CD4-positive, alpha-beta T cell treated with Interferon gamma for 1 hour (primary cell): Measurements from ENCODE around the gene TMEM45B.
"Not testable (repeated sequence)": the region's sequence is repeated elsewhere in the genome, so short reads cannot be mapped to it uniquely, and the experiment has no call there.

Source experiments
- DNase-seq: peaks from one replicate; pipeline ENCODE4 v3.0.0-alpha.2; 2020

Gene TMEM45B

DNA sequence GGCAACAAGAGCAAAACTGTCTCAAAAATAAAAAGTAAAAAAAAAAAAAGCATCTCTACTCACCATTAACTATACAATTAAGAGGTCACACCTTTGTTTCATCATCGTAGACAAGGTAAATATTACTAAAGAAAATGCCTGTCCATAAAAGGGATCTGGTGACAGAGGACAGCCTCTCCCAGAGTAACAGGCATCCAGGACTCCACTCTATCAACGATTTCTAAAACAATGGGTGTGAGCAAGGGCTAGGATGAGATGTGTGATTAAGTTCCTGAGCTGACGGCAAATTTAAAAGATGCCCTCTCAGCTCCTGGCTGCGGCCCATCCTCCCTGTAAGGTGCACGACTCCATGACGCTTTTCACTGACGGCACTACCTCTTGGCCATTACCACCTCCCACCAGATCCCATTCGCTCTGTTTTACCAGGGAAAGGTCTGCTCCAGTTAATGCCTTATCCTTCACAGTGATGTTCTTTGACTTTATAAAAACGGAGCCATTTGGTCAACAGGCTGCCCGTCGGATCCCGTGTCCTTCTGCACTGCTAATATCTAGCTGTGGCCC is 2.3 kb upstream of the TMEM45B start:
- DNase-seq: no peak

DNA sequence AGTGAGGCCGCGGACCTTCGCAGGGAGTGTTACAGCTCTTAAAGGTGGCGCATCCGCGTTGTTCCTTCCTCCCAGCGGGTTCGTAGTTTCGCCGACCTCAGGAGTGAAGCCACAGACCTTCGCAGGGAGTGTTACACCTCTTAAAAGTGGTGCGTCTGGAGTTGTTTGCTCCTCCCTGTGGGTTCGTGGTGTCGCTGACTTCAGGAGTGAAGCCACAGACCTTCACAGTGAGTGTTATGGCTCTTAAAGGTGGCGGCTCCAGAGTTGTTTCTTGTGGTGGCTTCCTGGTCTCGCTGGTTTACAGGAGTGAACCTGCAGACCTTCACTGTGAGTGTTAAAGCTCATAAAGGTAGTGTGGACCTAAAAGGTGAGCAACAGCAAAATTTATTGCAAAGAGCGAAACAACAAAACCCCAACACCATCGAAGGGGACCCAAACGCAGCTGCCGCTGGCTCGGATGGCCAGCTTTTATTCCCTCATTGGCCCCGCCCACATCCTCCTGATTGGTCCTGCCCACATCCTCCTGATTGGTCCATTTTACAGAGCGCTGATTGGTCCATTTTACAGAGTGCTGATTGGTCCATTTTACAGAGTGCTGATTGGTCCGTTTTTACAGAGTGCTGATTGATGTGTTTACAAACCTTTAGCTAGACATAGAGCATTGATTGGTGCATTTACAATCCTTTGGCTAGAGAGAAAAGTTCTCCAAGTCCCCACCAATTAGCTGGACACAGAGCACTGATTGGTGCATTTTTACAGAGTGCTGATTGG is 1.2 kb upstream of the TMEM45B start:
- DNase-seq: peak; percentile 65

DNA sequence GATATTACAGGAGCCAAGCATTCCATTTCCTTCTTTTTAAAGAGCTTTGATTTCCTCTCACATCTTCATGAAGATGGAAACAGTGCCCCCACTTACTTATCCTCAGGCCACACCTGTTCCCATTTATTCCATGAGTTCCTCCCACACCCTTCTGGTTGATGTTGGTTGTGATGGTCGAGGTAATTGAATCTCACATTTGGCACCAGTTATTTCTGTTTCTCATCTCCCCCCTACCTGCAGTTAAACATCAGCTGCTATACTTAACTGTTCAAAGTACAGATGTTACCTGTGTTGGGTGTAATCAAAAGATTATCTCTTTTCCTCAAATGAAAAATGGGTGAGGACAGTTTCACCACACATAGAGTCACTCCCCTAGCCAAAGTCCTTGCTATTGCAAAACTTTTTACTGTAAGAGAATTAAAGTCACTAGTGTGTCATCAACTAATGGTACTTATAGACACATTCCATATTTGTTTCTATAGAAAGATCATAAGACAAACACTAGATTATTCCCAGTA is 1.9 kb downstream of the TMEM45B start:
- DNase-seq: no peak

DNA sequence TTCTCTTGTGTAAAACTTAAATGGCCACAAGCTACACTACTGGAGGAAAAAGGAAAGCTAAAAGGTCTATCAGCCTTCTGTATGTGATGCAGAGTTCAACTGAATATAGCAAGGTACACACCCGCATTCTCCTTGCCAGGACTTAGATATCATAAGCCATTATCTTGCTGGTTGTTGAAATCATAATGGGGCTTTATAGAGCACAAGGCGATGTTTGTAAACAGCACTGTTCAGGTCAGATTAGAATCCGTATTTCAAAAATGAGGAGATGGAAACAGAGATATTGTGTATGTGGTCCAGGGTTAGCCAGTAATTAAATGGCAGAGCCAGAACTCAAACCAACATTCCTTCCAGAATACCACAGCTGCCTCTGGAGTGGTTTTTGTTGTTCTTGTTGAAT is 2.6 kb downstream of the TMEM45B start:
- DNase-seq: not testable (repeated sequence)

DNA sequence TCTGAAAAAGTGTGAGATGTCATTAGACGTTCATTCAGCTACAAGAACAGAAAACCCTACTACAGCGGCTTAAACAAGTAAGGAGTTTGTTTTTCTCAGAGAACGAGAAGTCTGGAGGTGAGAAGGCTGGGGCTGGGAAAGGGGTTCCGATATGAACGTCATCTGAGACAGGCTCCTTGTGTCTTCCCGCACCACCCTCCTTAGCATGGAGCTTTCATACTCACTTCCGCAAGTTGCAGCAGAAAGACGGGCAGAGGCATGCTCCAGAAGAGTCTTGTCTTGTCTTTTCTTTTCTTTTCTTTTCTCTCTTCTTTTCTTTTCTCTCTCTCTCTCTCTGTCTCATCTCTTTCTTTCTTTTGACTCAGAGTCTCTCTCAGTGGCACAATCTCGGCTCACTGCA is 3.6 kb downstream of the TMEM45B start:
- DNase-seq: no peak

DNA sequence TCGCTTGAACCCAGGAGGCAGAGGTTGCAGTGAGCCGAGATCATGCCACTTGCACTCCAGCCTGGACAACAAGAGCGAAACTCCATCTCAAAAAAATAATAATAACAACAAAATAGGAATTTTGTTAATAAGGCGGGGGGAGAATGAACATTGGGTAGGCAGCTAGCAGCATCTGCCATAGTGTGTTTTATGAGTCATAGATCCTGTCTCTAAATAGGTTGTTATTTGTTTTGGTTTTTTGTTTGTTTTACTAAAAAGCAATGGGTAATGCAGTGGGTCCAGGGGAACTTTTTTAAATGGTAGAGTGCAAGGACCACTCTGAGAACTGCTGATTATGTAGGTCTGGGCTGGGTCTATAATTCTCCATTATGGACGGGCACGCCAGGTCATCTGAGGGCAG is 4.6 kb downstream of the TMEM45B start:
- DNase-seq: not testable (repeated sequence)

DNA sequence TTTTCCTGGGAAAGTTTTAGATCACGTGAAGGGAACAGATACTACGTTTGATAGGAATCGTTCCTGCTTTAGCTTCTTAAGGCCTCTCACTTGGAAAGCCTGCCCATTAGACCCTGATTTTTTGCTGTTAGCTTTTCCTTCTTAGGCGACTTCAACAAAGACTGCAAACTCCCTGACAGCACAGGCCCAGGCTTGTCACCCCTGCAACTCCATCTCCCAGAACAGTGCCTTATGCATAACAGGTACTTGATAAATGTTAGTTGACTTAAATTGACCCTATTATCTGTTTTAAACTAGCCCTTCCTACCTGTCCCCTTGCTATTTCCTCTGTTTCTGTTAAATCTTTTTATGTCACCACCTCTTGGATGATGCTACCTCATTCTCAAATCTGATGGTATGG is 7.6 kb downstream of the TMEM45B start:
- DNase-seq: not testable (repeated sequence)

DNA sequence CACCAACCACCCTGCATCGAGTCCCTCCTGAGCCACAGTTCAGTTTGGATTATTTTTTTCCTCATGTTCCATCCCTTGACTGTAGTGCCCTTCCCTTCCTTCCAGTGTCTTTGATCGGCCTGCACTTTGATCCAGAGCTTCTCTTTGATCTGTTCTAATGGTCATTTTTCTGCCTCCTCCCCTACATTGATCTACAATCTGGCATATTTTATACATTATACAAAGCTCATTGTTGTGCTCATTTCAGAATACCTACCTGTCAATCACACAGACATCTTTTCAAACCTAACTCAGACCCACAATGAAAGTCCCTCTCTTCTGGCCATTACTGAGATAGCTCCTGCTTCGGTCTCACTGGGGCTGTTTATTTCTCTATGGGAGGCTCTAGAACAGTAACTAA is 8.2 kb downstream of the TMEM45B start:
- not testable (repeated sequence) for DNase-seq

DNA sequence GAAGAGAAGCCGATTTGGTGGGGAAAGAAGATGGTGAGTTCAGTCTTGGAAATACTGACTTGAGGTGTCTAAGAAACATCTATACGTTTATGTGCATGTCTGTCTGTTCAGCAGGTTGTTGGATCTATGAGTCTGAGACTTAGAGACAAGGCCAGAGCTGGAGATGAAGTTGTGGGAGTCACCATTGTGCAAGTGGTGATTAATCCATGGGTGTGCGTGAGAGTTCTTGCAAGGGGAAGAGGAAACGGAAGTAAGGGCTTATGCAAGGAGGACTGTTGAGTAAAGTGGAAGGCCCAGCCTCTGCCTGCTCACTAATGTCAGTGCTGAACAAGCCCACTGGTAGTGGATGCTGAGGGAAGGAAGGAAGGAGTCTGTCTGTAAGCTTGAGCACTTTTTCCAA is 9.7 kb downstream of the TMEM45B start:
- DNase-seq: peak; percentile 63

DNA sequence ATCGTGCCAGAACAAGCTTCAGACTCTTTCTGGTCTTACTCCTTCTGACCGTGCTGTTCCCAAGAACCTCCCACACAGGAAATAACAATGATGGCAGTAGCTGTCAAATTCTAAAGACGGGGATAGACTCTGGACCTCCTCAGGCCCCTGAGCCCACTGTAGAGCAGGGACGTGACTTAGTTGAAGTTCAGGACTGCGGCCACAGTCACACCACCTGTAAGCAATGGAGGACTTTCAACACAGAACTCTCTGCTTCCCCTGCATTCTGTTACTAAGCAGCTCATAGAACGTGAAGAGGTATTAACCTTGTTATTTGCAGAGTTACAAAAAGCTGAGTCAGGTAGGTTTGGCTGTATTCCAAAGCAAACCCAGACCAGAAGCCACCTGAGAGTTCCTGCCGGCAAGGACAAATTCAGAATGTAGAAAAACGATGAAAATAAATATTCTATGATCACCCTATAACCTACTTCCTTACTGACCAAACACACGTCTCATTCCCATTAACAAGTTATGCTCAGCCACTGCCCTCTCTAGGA is 12.7 kb downstream of the TMEM45B start:
- no peak for DNase-seq

DNA sequence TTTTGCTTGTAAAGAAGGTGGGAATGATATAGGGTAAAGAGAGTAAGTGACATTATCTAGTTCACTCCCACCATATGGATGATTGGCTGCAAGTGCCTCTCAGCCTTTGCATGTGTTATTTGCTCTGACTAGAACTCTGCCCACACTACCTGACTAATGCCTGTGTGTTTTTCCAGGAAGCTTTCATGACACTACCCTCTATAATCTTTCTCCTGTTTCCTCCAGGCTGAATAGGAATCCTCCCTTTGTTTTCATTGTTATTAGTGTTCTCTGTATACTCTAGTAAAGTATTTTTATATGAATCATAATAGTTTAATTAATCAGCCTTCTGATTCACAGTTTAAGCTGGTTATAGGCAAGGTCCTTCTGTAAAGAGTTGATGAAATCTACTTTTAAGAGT is 13.8 kb downstream of the TMEM45B start:
- DNase-seq: not testable (repeated sequence)

DNA sequence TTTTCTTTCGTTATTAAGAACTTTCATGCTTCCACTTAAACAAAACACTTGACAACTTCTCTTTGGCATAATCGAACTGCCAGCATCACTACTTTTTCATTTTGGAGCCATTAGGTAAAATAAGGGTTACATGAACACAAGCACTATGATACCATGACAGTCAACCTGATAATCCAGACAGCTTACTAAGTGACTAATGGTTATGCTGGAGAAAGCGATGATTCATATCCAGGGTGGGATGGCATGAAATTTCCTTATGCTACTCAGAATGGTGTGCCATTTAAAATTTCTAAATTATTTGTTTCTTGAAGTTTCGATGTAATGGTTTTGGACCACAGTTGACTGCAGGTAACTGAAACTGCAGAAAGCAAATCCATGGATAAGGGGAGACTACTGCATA is 15.6 kb downstream of the TMEM45B start:
- DNase-seq: not testable (repeated sequence)

DNA sequence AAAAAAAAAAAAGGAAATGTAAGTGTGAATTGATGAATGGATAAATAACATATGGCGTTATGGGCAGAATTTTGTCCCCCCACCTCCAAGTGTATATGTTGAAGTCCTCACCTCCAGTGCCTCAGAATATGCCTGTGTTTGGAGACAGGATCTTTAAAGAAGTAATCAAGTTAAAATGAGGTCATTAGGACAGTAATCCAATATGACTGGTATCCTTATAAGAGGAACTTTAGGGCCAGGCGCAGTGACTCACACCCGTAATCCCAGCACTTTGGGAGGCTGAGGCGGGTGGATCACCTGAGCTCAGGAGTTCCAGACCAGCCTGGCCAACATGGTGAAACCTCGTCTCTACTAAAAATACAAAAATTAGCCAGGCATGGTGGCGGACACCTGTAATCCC is 17.6 kb downstream of the TMEM45B start:
- DNase-seq: not testable (repeated sequence)

DNA sequence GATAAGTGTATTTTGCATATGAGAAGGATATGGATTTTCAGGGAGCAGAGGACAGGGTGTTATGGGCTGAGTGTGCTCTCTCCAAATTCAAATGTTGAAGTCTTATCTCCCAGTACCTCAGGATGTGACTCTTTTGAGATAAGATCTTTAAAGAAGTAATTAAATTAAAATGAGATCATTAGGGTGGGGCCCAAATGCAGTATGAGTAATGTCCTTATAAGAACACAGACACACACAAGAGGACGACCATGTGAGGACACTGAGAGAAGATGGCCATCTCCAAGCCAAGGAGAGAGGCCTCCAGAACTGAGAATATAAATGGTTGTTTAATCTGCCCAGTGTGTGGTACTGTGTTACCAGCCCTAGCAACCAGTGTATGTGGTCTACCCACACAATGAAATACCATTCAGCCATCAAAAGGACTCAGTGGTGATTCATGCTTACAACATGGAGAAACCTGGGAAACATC is 20.8 kb downstream of the TMEM45B start:
- DNase-seq: not testable (repeated sequence)

DNA sequence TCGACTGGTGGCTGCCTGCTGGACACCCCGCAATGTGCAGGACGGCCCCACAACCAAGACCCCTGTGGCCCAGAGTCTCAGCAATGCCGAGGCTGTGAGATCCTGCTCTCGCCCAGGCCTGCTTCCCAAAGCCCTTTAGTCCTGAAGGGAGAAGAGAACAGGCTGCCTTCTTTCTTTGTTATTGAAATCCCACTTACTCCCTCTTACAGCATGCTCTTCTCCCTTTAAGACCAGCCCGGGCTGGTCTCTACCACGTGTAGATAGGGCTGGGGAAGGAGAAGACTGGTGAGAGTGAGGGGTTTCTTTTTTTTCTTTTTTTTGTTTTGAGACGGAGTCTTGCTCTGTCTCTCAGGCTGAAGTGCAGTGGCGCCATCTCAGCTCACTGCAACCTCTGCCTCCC is 21.3 kb downstream of the TMEM45B start:
- no peak for DNase-seq

DNA sequence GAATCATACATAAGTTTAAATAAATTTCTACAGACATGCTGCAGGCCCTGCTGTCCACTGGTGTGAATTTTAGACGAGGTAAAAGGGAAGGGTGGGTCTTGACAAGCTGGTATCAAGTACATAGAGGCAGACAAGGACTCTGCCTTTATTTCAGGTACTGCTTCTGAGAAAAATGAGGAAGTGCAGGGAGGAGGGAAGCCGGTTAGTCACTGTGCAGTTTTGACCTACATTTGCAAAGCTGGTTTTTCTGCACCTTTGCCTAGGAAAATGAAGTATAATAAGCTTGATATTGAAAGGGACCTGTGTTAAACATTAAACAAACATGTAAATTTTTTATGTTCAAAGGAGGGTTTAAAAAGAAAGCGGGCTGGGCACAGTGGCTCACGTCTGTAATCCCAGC is 24.6 kb downstream of the TMEM45B start:
- DNase-seq: no peak

DNA sequence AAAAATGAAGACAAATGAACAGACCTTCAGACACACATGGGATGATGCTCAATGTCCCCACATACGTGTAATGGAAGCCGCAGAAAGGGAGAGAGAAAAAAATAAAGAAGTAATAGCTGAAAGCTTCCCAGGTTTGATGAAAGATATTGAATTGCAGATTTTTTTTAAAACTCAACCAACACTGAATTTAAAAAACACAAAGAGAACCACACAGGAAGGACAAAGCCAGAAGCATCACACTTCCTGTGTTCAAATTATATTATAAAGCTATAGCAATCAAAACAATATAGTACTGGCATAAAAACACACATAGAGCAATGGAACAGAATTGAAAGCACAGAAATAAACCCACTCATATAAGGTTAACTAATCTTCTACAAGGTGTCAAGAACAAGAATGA is 26.5 kb downstream of the TMEM45B start:
- no peak for DNase-seq

DNA sequence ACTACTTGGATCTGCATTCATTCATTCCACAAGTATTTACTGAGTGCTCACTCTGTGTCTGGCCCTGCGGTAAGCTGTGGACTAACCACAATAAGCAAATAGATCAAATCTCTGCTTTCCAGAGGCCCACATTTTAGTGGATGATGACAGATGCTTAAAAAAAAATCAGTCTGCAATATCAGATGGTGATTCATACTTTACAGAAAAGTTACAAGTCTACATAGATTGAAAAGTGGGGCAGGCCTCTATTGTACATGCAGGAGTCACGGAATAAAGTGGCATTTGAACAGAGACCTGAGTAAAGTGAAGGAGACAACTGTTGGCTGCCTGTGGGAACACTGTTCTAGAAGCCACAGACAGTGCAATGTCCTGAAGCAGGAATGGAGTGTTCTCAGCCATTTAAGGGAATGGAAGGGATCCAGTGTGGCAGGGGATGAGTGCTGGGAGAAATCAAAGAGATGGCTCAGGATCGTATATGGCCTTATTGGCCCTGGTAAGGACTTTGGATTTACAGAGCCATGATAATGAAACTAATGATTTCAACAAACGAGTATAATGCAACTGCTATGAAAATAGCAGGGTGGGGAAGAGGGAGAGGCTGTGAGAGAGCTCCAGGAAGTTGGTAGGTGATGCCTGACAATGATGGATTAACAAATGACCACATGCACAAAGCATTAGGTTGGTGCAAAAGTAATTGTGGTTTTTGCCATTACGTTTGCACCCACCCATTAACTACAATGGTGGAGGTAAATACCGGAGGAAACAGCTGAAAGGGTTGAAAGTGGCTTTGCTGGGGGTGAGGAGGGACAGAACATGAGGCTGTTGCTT is 31.1 kb downstream of the TMEM45B start:
- no peak for DNase-seq

DNA sequence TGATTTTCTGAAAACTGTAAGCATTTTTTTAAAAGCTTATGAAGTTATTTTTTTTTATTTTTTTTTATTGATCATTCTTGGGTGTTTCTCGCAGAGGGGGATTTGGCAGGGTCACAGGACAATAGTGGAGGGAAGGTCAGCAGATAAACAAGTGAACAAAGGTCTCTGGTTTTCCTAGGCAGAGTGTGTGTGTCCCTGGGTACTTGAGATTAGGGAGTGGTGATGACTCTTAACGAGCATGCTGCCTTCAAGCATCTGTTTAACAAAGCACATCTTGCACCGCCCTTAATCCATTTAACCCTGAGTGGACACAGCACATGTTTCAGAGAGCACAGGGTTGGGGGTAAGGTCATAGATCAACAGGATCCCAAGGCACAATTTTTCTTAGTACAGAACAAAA is 31.7 kb downstream of the TMEM45B start:
- not testable (repeated sequence) for DNase-seq

DNA sequence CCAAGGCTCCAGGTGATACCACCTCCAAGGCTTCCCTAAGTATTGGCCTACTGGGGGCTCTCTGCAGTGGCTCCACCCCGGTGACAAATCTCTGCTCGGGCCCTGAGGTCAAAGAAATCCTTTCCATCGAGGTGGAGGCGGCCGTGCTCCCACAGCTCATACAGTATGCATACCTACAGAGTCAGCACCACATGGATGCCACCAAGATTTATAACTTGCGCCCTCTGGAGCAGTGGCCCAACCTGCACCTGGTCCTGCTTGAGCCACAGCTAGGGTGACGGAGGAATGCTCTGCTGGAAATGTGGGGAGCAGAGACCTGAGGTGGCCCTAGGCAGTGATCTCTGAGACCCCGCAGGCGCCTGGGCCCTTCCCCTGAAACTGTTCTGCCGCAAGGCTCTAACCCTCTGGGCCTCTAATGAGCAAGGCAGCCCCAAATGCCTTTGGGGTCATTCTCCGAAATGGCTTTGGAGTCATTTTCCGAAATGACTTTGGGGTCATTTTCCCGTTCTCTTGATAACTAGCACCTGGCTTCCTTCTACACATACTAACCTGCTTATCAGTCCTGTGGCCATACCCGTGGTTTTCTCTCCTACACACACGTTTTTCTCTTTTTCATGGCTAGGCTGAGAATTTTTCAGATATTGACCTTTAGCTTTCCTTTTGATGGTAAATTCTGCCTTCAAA is 33.9 kb downstream of the TMEM45B start:
- no peak for DNase-seq

DNA sequence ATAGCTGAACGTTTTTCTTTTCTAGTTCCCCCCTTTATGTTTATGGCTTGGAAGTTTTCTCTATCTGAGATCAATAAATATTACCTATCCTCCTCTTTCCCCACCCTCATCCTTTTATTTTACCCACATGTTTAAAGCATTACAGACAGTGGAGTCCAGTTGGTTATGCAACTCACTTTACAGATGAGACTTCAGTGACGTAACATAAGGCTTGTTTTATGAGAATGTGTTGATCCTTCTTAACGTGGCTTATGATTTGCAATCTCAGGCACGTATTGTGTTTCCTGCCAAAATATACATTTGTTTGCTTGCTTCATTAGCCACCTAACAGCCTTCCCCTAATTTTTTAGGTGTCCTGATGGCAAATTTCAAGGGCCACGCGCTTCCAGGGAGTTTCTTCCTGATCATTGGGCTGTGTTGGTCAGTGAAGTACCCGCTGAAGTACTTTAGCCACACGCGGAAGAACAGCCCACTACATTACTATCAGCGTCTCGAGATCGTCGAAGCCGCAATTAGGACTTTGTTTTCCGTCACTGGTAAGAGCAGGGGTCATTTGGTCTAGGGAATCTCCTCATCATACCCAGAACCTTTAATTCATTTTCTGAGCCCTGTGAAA is 36.6 kb downstream of the TMEM45B start:
- DNase-seq: no peak
